ENCODE data around the gene ANKS3.

- TF ChIP-seq CTCF (IDR thresholded peaks at IDR 0.05) (no peak), POLR2AphosphoS5 (IDR thresholded peaks at IDR 0.05) (no peak)
Measured at GRCh38 chr16:4765511-4766474, 31.7 kb upstream of the ANKS3 start.
